Small intestine (tissue), 7 donors: ENCODE results near the gene LYPD8. TPM values are rescaled to one million over a fixed set of nuclear protein-coding genes. Genes with fewer than 3 reads are reported as not detected.

Source experiments
- DNase-seq, 2 donors: peaks; one replicate each; pipeline versions ENCODE4 v3.0.0 to v3.0.0-alpha.2; 2013
- FAIRE-seq: peaks from 2 replicates; lab custom pipeline; 2012; peaks lifted over from hg19 to GRCh38; lab: Jason Lieb, UNC
- H3K27ac ChIP-seq, 3 donors: one replicate each; pipeline ENCODE4 v1.5.1; 2013; ENCODE audit warnings: low read length in 2 of 3, mild to moderate bottlenecking in 2 of 3, control low read depth in 1 of 3, inconsistent platforms in 1 of 3, low read depth in 1 of 3, moderate library complexity in 1 of 3
- H3K27me3 ChIP-seq, 3 donors: one replicate each; pipeline ENCODE4 v1.6.1; 2013; ENCODE audit warnings: low read length in 3 of 3, inconsistent platforms in 1 of 3; ENCODE audit not compliant: control insufficient read depth in 3 of 3, insufficient read depth in 3 of 3
- H3K36me3 ChIP-seq, 3 donors: one replicate each; pipeline ENCODE4 v1.6.1; 2013; ENCODE audit warnings: low read length in 3 of 3, inconsistent platforms in 1 of 3, low read depth in 1 of 3, mild to moderate bottlenecking in 1 of 3, moderate library complexity in 1 of 3; ENCODE audit not compliant: control insufficient read depth in 3 of 3, insufficient read depth in 2 of 3
- H3K4me1 ChIP-seq, 3 donors: one replicate each; pipeline ENCODE4 v1.6.1; 2013; ENCODE audit warnings: low read length in 2 of 3, inconsistent platforms in 1 of 3, low read depth in 1 of 3, mild to moderate bottlenecking in 1 of 3, moderate library complexity in 1 of 3; ENCODE audit not compliant: control insufficient read depth in 3 of 3, insufficient read depth in 2 of 3
- H3K4me3 ChIP-seq, 3 donors: one replicate each; pipeline ENCODE4 v1.5.1; 2013; ENCODE audit warnings: low read length in 3 of 3, control low read depth in 1 of 3, inconsistent platforms in 1 of 3, low read depth in 1 of 3, mild to moderate bottlenecking in 1 of 3, moderate library complexity in 1 of 3
- H3K9me3 ChIP-seq, 2 donors: one replicate each; pipeline ENCODE4 v1.6.1; 2013; ENCODE audit warnings: low read depth in 1 of 2, low read length in 1 of 2; ENCODE audit not compliant: control insufficient read depth in 2 of 2, insufficient read depth in 1 of 2
- WGBS, 3 donors: extraction: QIAGEN DNeasy Blood & Tissue Kit; methylation state at CpG; one replicate each; pipeline ENCODE4 v1.1.7; 2013; 5-methylcytosine and 5-hydroxymethylcytosine counted together
- polyA plus RNA-seq, 4 donors: library from polyadenylated mRNA; stranded (reverse) in 3 of 4; unstranded in 1 of 4; fragments of 200-250 nt in 3 of 4; fragments of 120-200 nt in 1 of 4; gene quantifications; one replicate each; pipeline versions ENCODE4 v1.2.1 to v1.2.3, GENCODE V29; 2013
- donor health status: healthy with polysubstance abuse.
- donor health status: control.
- donor health status: control.
- donor health status: Bipolar disorder and iron deficiency.
- donor health status: healthy.

Gene LYPD8
- polyA plus RNA-seq, 4 donors = 0.81 to 3.4 (median 2.4) TPM; not detected in 1

GRCh38 chr1:248756636-248757035 is 1.1 kb upstream of the LYPD8 start:
- DNase-seq (no peak), FAIRE-seq (no peak)
- H3K4me3 ChIP-seq = no peak overlapping the region
- peaks cover 0 to 2% (median 0%) of the 10 kb centered on the region in 3 donors for H3K36me3 ChIP-seq
- 78 to 86% (median 83%) methylated on average over 5 of the region's 5 CpGs for WGBS, 3 donors
- H3K27me3 ChIP-seq = no peaks in the 10 kb centered on the region
- peak overlapping the region in 1 of 3 donors; percentile 87 for H3K27ac ChIP-seq
- peaks cover 0 to 19% of the 10 kb centered on the region in 2 donors for H3K9me3 ChIP-seq
- H3K4me1 ChIP-seq = peaks cover 3 to 41% (median 14%) of the 10 kb centered on the region in 3 donors

- peaks cover 0 to 2% (median 0%) of the 10 kb centered on the region in 3 donors for H3K36me3 ChIP-seq
- H3K9me3 ChIP-seq = peaks cover 0 to 18% of the 10 kb centered on the region in 2 donors
- DNase-seq (no peak), FAIRE-seq (no peak)
- H3K27me3 ChIP-seq = no peaks in the 10 kb centered on the region
- 89 to 92% (median 90%) methylated on average over 4 of the region's 4 CpGs for WGBS, 3 donors
- H3K4me1 ChIP-seq = peaks cover 3 to 43% (median 14%) of the 10 kb centered on the region in 3 donors
- no peak overlapping the region for H3K4me3 ChIP-seq
- H3K27ac ChIP-seq = peak overlapping the region in 1 of 3 donors; percentile 87
Observed at GRCh38 chr1:248756151-248756550, 592 bp upstream of the LYPD8 start.

GRCh38 chr1:248753708-248754280 is 1.8 kb downstream of the LYPD8 start:
- Histone ChIP-seq H3K36me3 (peaks cover 0 to 2% (median 0%) of the 10 kb centered on the region in 3 donors), H3K4me3 (no peak overlapping the region), H3K27ac (no peak overlapping the region), H3K9me3 (peaks cover 0 to 10% of the 10 kb centered on the region in 2 donors), H3K4me1 (peaks cover 3 to 46% (median 14%) of the 10 kb centered on the region in 3 donors), H3K27me3 (no peaks in the 10 kb centered on the region)
- no peak for FAIRE-seq
- no peak for DNase-seq
- WGBS, 3 donors = 89 to 97% (median 90%) methylated on average over 2 of the region's 2 CpGs

- DNase-seq (no peak), FAIRE-seq (no peak)
- WGBS, 3 donors = 91 to 100% (median 92%) methylated on average over 1 of the region's 1 CpG
- Histone ChIP-seq H3K9me3 (peaks cover 0 to 10% of the 10 kb centered on the region in 2 donors), H3K4me1 (peaks cover 0 to 40% (median 14%) of the 10 kb centered on the region in 3 donors), H3K27me3 (no peaks in the 10 kb centered on the region), H3K4me3 (no peak overlapping the region), H3K36me3 (no peaks in the 10 kb centered on the region), H3K27ac (no peak overlapping the region)
Observed at GRCh38 chr1:248753029-248753594, 2.4 kb downstream of the LYPD8 start.

GRCh38 chr1:248752161-248753028 is 3.2 kb downstream of the LYPD8 start:
- Histone ChIP-seq H3K27ac (peak overlapping the region in 1 of 3 donors; percentile 10), H3K4me3 (no peak overlapping the region), H3K36me3 (no peaks in the 10 kb centered on the region), H3K9me3 (peaks cover 0 to 10% of the 10 kb centered on the region in 2 donors), H3K4me1 (peaks cover 0 to 34% (median 14%) of the 10 kb centered on the region in 3 donors), H3K27me3 (no peaks in the 10 kb centered on the region)
- FAIRE-seq (no peak), DNase-seq (peak; percentile 48 to 51)
- 22 to 71% (median 40%) methylated on average over 8 of the region's 8 CpGs for WGBS, 3 donors

- FAIRE-seq (no peak), DNase-seq (no peak)
- Histone ChIP-seq H3K27me3 (no peaks in the 10 kb centered on the region), H3K9me3 (peaks cover 0 to 7% of the 10 kb centered on the region in 2 donors), H3K36me3 (no peaks in the 10 kb centered on the region), H3K27ac (no peak overlapping the region), H3K4me1 (peaks cover 0 to 26% (median 8%) of the 10 kb centered on the region in 3 donors), H3K4me3 (no peak overlapping the region)
- 42 to 72% (median 62%) methylated on average over 4 of the region's 4 CpGs for WGBS, 3 donors
Observed at GRCh38 chr1:248751635-248752034, 3.9 kb downstream of the LYPD8 start.

- no peak for DNase-seq
- WGBS, 3 donors = 50 to 60% (median 56%) methylated on average over 5 of the region's 5 CpGs
- FAIRE-seq = no peak
- Histone ChIP-seq H3K27me3 (no peaks in the 10 kb centered on the region), H3K4me3 (no peak overlapping the region), H3K4me1 (peaks cover 0 to 23% (median 6%) of the 10 kb centered on the region in 3 donors), H3K36me3 (no peaks in the 10 kb centered on the region), H3K9me3 (peaks cover 0 to 2% of the 10 kb centered on the region in 2 donors), H3K27ac (no peak overlapping the region)
Observed at GRCh38 chr1:248751142-248751541, 4.4 kb downstream of the LYPD8 start.

- no peak for FAIRE-seq
- Histone ChIP-seq H3K27me3 (no peaks in the 10 kb centered on the region), H3K4me3 (no peak overlapping the region), H3K9me3 (no peaks in the 10 kb centered on the region), H3K4me1 (peaks cover 0 to 17% (median 2%) of the 10 kb centered on the region in 3 donors), H3K36me3 (no peaks in the 10 kb centered on the region), H3K27ac (no peak overlapping the region)
- WGBS, 3 donors = 83 to 91% (median 86%) methylated on average over 2 of the region's 2 CpGs
- DNase-seq = no peak
Observed at GRCh38 chr1:248750496-248750895, 5.1 kb downstream of the LYPD8 start.
